WI38 (cell line): Measurements from ENCODE around the gene HEBP2.

ENCODE experiments used
- H3K4me3 ChIP-seq: 2 replicates; pipeline ENCODE4 v1.5.1; 2011; ENCODE audit warnings: low read depth, mild to moderate bottlenecking, control low read depth, low read length
- CTCF ChIP-seq: IDR thresholded peaks from 2 replicates; pipeline ENCODE4 v1.5.1; 2012; ENCODE audit warnings: low read depth, mild to moderate bottlenecking, control low read depth, low read length

The HEBP2 gene

GRCh38 chr6:138442663-138443062, 38.6 kb downstream of the HEBP2 start:
- H3K4me3 ChIP-seq: no peak overlapping the region
- no peak for TF ChIP-seq CTCF

GRCh38 chr6:138443979-138444378, 40.0 kb downstream of the HEBP2 start:
- H3K4me3 ChIP-seq: no peak overlapping the region

GRCh38 chr6:138446821-138447220, 42.8 kb downstream of the HEBP2 start:
- H3K4me3 ChIP-seq: no peak overlapping the region
- no peak for TF ChIP-seq CTCF

More at GRCh38 chr6:138443979-138444378, 40.0 kb downstream of the HEBP2 start:
- TF ChIP-seq CTCF: no peak

- TF ChIP-seq CTCF: no peak
- H3K4me3 ChIP-seq: no peak overlapping the region
Observed at GRCh38 chr6:138450445-138450844, 46.4 kb downstream of the HEBP2 start.

- no peak for TF ChIP-seq CTCF
- H3K4me3 ChIP-seq: no peak overlapping the region
Observed at GRCh38 chr6:138451043-138451442, 47.0 kb downstream of the HEBP2 start.

GRCh38 chr6:138454981-138455706, 51.1 kb downstream of the HEBP2 start:
- no peak for TF ChIP-seq CTCF

GRCh38 chr6:138455746-138456400, 51.9 kb downstream of the HEBP2 start:
- TF ChIP-seq CTCF: no peak
- H3K4me3 ChIP-seq: no peak overlapping the region

More at GRCh38 chr6:138454981-138455706, 51.1 kb downstream of the HEBP2 start:
- no peak overlapping the region for H3K4me3 ChIP-seq
